KOPT-K1 (cell line): ENCODE measurements around the gene F12.

Experiments used
- H3K27ac ChIP-seq: fragments of 200-600 bp; sonication (generic); 2 replicates; pipeline ENCODE4 v1.5.1; 2016; ENCODE audit warnings: antibody characterized with exemption, mild to moderate bottlenecking, low read depth, low read length; ENCODE audit not compliant: poor library complexity, severe bottlenecking
- H3K36me3 ChIP-seq: fragments of 200-600 bp; sonication (generic); 2 replicates; pipeline ENCODE4 v1.5.1; 2017; ENCODE audit warnings: antibody characterized with exemption, mild to moderate bottlenecking, low read length, moderate library complexity; ENCODE audit not compliant: insufficient read depth
- H3K9me3 ChIP-seq: fragments of 200-600 bp; sonication (generic); 2 replicates; pipeline ENCODE4 v1.5.1; 2017; ENCODE audit warnings: antibody characterized with exemption, low read length, mild to moderate bottlenecking; ENCODE audit not compliant: insufficient read depth, poor library complexity, severe bottlenecking

The F12 gene

DNA sequence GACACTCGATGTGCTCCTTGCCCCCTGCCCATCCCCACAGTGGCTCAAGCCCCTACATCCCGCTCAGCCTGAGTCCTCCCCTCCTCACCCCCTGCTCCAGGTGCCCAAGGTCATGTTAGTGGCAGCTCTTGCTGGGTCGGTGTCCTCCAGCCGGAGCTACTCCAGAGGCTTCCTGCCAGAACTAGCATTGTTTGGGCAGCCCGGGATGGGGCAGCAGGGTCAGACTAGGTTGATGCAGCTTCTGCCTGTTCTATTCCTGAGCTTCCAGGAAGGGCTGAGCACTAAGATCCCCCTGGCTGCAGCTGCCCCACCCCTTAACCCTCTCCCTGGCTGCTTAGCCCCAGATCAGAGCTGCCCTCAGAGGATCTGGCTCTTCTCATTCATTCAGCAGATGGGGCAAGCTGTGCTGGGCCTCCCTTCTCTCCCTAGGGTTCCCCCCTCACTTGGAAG lies 51.0 kb downstream of the F12 start:
- Histone ChIP-seq H3K36me3 (no peaks in the 10 kb centered on the region), H3K9me3 (no peaks in the 10 kb centered on the region), H3K27ac (peak overlapping the region; percentile 92)

DNA sequence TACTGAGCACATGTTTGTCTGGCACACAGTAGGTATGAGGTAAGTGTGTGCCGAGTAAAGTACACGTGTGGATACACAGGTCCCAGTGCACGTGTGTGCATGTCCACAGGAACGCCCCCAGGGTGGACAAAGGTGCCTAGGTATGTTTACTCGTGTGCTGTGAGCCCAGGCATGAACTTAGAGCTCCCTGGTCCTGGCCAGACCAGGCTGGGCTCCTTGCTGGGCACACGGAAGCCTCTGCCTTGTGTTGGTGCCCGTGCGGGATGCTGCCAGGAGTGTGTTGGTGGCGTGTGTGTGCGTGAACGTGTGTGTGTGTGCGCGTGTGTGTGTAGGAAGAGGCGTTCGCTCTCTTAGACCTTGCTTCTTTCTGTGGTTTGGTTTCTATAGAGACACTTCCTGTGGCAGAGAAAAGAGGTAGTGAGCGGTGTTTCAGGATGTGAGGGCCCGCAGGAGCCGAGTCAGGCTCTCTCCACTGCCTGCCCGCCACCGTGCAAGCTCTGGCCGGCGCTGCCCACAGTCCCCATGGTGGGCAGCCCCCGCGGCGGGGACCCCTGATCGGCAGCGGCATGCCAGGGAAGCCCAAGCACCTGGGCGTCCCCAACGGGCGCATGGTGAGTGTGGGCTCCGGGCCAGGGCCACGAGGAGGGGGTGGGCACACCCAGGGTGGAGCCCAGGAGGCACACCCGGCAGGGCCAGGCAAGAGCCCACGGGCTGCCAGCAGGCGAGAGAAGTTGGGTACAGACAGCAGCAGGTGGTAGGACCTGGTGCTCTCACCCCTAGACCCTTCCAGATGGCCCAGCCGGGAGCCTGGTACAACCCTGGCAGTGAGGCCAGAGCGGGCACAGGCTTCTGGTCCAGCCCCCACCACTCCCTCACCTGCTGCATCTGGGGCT lies 51.7 kb downstream of the F12 start, which contains the start of gene RGS14:
Gene RGS14 (plus strand): TSS at position 466 of the 893 bp plus-strand sequence. CDS start 101 bp downstream, at position 567.
- no peaks in the 10 kb centered on the region for H3K36me3 ChIP-seq
- peak within 1 kb of the TSS; percentile 92 for H3K27ac ChIP-seq
- no peaks in the 10 kb centered on the region for H3K9me3 ChIP-seq

DNA sequence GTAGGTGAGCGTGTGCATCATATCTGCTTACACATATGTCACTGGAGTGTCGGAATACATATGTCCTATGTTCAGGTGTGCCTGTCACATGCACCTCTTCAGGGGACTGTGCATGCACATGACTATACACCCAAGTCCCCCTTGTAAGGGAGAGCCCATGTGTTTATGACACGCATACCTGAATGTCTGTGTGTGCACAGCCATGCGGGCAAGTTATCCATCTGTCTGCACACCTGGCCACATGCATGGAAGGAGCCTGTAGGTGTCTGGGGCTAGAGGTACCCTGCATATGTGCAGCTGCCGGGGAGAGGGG lies 52.3 kb downstream of the F12 start:
- Histone ChIP-seq H3K9me3 (no peaks in the 10 kb centered on the region), H3K27ac (peak overlapping the region; percentile 92), H3K36me3 (no peaks in the 10 kb centered on the region)

DNA sequence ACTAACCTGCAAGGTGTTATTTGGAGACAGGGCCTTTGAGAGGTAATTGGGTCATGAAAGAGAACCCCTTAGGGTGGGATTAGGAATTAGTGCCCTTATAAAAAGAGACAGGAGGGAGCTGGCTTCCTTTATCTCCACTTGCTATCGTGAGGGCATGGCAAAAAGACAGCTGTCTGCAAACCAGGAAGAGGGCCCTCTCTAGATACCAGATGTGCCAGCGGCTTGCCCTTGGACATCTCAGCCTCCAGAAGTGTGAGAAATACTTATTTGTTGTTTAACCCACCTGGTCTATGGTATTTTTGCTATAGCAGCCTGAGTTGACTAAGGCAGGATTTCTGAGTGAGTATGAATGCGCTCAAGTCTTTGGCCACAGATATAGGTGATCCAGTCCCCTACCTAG lies 52.6 kb downstream of the F12 start:
- Histone ChIP-seq H3K27ac (peak overlapping the region; percentile 92), H3K9me3 (no peaks in the 10 kb centered on the region), H3K36me3 (no peaks in the 10 kb centered on the region)

DNA sequence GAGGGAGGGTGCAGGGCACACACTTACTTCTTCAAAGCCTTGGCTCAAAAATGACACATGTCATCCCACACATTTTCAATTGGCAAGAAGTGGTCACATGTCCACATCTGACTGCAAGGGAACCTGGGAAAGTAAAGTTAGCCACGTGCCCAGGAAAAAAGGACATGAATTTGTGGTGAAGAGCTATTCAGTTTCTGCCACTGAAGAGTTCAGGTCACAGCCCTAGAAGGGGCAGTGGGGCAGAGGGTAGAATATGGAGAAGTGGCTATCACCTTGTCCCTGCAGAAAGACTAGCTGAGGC lies 53.5 kb downstream of the F12 start:
- H3K27ac ChIP-seq, result peak overlapping the region; percentile 42
- no peaks in the 10 kb centered on the region for H3K9me3 ChIP-seq
- no peaks in the 10 kb centered on the region for H3K36me3 ChIP-seq

DNA sequence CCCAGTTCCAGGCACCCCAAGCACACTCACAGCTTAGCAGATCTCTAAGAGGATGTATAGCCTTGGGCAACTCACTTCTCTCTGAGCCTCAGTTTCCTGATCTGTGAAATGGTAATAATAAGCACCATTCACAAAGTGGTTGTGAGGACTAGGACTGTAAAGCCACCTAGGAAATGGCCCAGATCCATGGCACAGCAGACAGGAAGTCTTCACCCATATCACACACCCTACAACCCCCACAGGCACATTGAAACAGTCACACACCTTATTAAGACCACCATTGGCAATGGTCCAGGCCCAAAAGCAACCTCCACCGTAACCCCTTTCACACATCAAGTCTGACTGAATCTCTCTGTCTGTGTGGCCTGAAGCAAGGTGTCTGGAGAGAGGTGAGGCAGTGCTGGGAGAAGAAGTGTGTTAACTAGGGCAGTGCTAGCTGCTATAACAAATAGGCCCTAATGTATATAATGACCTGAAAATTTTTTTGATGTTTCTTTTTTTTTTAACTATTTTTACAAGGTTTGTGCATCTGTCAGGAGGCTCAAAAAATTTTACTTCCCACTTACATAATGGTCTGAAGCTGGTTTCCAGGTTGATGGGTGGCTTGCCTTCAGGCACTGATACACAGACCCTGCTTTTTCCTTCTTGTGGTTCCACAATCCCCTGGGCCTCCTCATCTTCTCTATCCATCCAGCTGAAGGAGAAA lies 54.0 kb downstream of the F12 start:
- no peaks in the 10 kb centered on the region for H3K36me3 ChIP-seq
- peak overlapping the region; percentile 42 for H3K27ac ChIP-seq
- H3K9me3 ChIP-seq, result no peaks in the 10 kb centered on the region

DNA sequence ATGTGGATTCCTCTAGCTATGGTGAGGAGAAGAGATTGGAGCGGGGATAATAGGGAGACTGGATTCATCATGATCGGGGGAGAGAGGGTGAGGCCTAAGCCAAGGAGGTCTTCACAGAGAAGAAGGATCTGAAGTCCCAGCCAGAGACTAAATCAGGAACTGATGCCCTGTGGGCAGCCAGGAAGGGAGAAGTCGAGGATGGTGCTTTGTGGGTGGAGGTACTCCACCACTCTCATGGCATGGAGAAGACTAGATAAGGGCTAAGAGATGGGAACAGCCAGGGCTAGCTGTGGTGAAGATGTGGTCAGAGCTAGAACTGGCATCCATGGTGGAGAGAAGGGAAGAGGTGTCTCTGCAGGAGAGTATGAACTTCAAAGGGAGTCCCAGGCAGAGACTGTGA lies 54.7 kb downstream of the F12 start:
- Histone ChIP-seq H3K9me3 (no peaks in the 10 kb centered on the region), H3K36me3 (peaks cover 5% of the 10 kb centered on the region), H3K27ac (no peak overlapping the region)

DNA sequence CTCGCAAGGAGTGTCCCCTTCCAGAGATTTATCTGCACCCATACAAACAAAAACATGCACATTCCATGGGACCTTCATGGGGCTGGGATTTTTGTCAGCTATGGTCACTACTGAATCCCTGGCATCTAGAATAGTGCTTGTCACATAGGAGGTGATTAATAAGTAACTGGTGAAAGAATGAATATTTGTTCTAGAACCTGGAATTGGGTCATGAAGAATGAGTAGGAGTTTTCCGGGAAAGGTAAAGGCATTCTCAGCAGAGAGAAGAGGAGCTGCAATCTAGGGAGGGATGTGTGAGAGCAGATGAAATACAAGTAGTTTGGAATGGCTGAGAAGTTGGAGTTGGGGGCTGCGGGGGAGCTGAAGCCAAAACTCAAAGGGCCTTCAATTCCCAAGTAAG lies 55.1 kb downstream of the F12 start:
- H3K9me3 ChIP-seq, result no peaks in the 10 kb centered on the region
- peaks cover 10% of the 10 kb centered on the region for H3K36me3 ChIP-seq
- no peak overlapping the region for H3K27ac ChIP-seq

DNA sequence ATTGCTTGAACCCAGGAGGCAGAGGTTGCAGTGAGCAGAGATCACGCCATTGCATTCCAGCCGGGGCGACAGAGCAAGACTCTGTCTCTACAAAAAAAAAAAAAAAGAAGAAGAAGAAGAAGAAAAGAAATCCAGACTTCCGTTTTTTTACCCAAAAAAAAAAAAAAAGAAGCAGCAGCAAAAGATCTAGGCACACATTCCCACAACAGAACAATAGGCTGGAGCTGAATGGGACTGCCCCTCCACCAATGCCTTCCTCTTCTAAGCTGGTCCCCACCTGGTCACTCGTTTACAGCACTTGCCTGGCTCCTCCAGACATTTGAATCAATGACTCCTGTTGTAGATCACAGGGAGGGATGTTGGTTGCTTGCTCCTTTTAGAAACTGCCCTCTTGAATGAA lies 56.3 kb downstream of the F12 start:
- Histone ChIP-seq H3K9me3 (no peaks in the 10 kb centered on the region), H3K36me3 (peaks cover 17% of the 10 kb centered on the region), H3K27ac (no peak overlapping the region)
